ENCODE data around the gene NOTCH3. TPM values are rescaled to one million over a fixed set of nuclear protein-coding genes. Genes with fewer than 3 reads are reported as not detected.

NOTCH3 gene
- total and polyA plus RNA-seq, 2 of the 8 experiments (the other 6 are each of a cell fraction or from before 2014, with no cell fraction given): 37.5 to 107 TPM

GRCh38 chr19:15124572-15125231 lies 76.1 kb downstream of the NOTCH3 start:
- peak overlapping the region; percentile 95; the same call in 1 of the 2 replicates for H2BK12ac ChIP-seq (ENCODE audit: low read depth, low read length)
- H3K4ac ChIP-seq (replicated peaks; ENCODE audit: insufficient read length, low read depth, low read length): peak overlapping the region; percentile 48
- no peaks in the 10 kb centered on the region for H3K27me3 ChIP-seq (replicated peaks in 1 of 4; ENCODE audit: control insufficient read depth in 3 of 4, extremely low read depth in 1 of 4, insufficient read depth in 3 of 4, low read length in 3 of 4)
- no peaks in the 10 kb centered on the region for H3K9me3 ChIP-seq (ENCODE audit: insufficient read depth in 2 of 2, low read depth in 1 of 2, low read length in 1 of 2)
- peak overlapping the region; percentile 96 for H3K27ac ChIP-seq (ENCODE audit: low read depth, low read length)
- peaks cover 4 to 12% (median 9%) of the 10 kb centered on the region in 4 experiments; a peak in 6 of 8 replicates for H3K36me3 ChIP-seq (ENCODE audit: control insufficient read depth in 2 of 4, insufficient read depth in 4 of 4, low read length in 3 of 4)
- H3K79me2 ChIP-seq (ENCODE audit: control insufficient read depth in 1 of 2, insufficient read depth in 2 of 2, low read length in 2 of 2): peaks cover 0 to 13% of the 10 kb centered on the region in 2 experiments; a peak in 2 of 4 replicates
- H3K79me1 ChIP-seq (ENCODE audit: low read depth, low read length): peaks cover 9% of the 10 kb centered on the region
- peak overlapping the region; percentile 68 to 90 (median 82) for H3K4me3 ChIP-seq (ENCODE audit: extremely low read depth in 1 of 4, insufficient read depth in 2 of 4, low read depth in 3 of 4, low read length in 4 of 4)
- H4K8ac ChIP-seq (ENCODE audit: extremely low read depth, insufficient read depth, low read length): peak overlapping the region; percentile 74; the same call in 1 of the 2 replicates
- H3K14ac ChIP-seq (ENCODE audit: insufficient read length): no peak overlapping the region
- ChIA-PET POLR2A (ENCODE audit: partially characterized antibody) (interaction anchor here (0.5 to 5.1 kb wide), 11 partner anchors 12 to 304 kb away, joined by 3 to 67 read pairs (median 3); partner anchors contain the start of gene AKAP8L), CTCF (ENCODE audit: partially characterized antibody) (interaction anchor here (1.0 to 5.7 kb wide), 9 partner anchors 12 to 107 kb away, joined by 3 to 39 read pairs (median 4); partner anchors contain the start of gene EPHX3)
- no peak overlapping the region for H2AK5ac ChIP-seq (ENCODE audit: low read depth, low read length)
- no peak for DNase-seq (ENCODE audit: low read depth in 1 of 2, low spot score in 2 of 2)
- FAIRE-seq: no peak
- H3K4me2 ChIP-seq (ENCODE audit: insufficient read depth in 1 of 2, low read depth in 2 of 2, low read length in 2 of 2): peak overlapping the region; percentile 69 to 79
- H3K18ac ChIP-seq (ENCODE audit: extremely low read depth, low read length): peak overlapping the region; percentile 87
- no peak overlapping the region for H3K23ac ChIP-seq (ENCODE audit: insufficient read length)
- peaks cover 8% of the 10 kb centered on the region; the same call in 1 of the 2 replicates for H3K23me2 ChIP-seq (ENCODE audit: low read depth, low read length)
- peak overlapping the region; percentile 77 for H4K91ac ChIP-seq (replicated peaks; ENCODE audit: insufficient read length, low read length)
- peaks cover 0 to 9% (median 1%) of the 10 kb centered on the region in 4 experiments; a peak in 4 of 7 replicates for H3K4me1 ChIP-seq (replicated peaks in 1 of 4; ENCODE audit: control insufficient read depth in 3 of 4, insufficient read depth in 4 of 4, low read length in 3 of 4)
- peaks cover 2 to 3% of the 10 kb centered on the region in 2 experiments for H4K20me1 ChIP-seq (replicated peaks in 1 of 2; ENCODE audit: control insufficient read depth in 1 of 2, insufficient read depth in 2 of 2, low read length in 2 of 2)
- H3K9ac ChIP-seq (replicated peaks in 1 of 4; ENCODE audit: extremely low read depth in 1 of 4, low read depth in 3 of 4, low read length in 3 of 4): peak overlapping the region in 3 of 4 experiments; percentile 80 to 95 (median 92); a peak in 6 of 7 replicates
- H2AFZ ChIP-seq (ENCODE audit: low read length): peak overlapping the region; percentile 69; the same call in 1 of the 2 replicates
- 13% methylated on average over 33 of the region's 33 CpGs; no CpG with 5 or more reads in 1 of the 2 experiments for WGBS, 2 experiments (ENCODE audit: extremely low coverage in 1 of 2, insufficient coverage in 1 of 2, insufficient read length in 1 of 2, insufficient replicate concordance in 2 of 2, low coverage in 1 of 2, low lambda C conversion rate in 2 of 2, missing lambda C conversion rate in 1 of 2)
- peak overlapping the region; percentile 86 for H2BK120ac ChIP-seq (replicated peaks; ENCODE audit: low read depth, low read length)
- peak overlapping the region; percentile 99 for H2BK5ac ChIP-seq (ENCODE audit: low read depth, low read length)
- no peak overlapping the region for H2BK20ac ChIP-seq (ENCODE audit: low read length)
- H3K56ac ChIP-seq (replicated peaks; ENCODE audit: insufficient read length, low read depth, low read length): peak overlapping the region; percentile 34
- peak overlapping the region; percentile 78 for H4K5ac ChIP-seq (ENCODE audit: insufficient read length, low read depth, low read length)
- H2BK15ac ChIP-seq (ENCODE audit: low read length): no peak overlapping the region
- TF ChIP-seq SIRT6 (IDR thresholded peaks at IDR 0.05; ENCODE audit: low read length): no peak
- TF ChIP-seq SP1 (IDR thresholded peaks at IDR 0.05; ENCODE audit: low read depth, low read length): 0 out of 2 replicates have a peak, but pooled peaks have one; percentile 8
- TF ChIP-seq CHD2 (IDR thresholded peaks at IDR 0.05; ENCODE audit: low read length): no peak
- peak in 1 of 2 experiments; percentile 53; a peak in 2 of 4 replicates for TF ChIP-seq SIN3A (conservative IDR thresholded peaks at IDR 0.05 in 1 of 2, IDR thresholded peaks at IDR 0.05 in 1 of 2; ENCODE audit: low read depth in 1 of 2, low read length in 2 of 2)
- TF ChIP-seq PHF8 (conservative IDR thresholded peaks at IDR 0.05; ENCODE audit: low read depth, low read length): no peak
- TF ChIP-seq CHD1 (IDR thresholded peaks at IDR 0.05; ENCODE audit: low read depth, low read length): no peak
- TF ChIP-seq SAP30 (IDR thresholded peaks at IDR 0.05; ENCODE audit: insufficient read depth, insufficient replicate concordance, low read length): no peak
- peak in 1 of 2 experiments; percentile 26; a peak in 2 of 3 replicates for TF ChIP-seq POLR2A (IDR thresholded peaks at IDR 0.05; ENCODE audit: control extremely low read depth in 1 of 2, low read depth in 2 of 2, low read length in 2 of 2)
- no peak for TF ChIP-seq SP4 (IDR thresholded peaks at IDR 0.05; ENCODE audit: low read length)
- TF ChIP-seq TEAD4 (IDR thresholded peaks at IDR 0.05; ENCODE audit: low read depth, low read length): no peak
- TF ChIP-seq ATF3 (IDR thresholded peaks at IDR 0.05; ENCODE audit: insufficient read depth, low read depth, low read length): no peak

All from H1 (cell line).